ENCODE results near the gene PIEZO1. TPM values are rescaled to one million over a fixed set of nuclear protein-coding genes. Genes with fewer than 3 reads are reported as not detected.

PIEZO1 gene
- total and polyA plus RNA-seq, 10 donors: 145 to 385 (median 201) TPM

- Histone ChIP-seq H3K4me3 (no peak overlapping the region), H3K4me1 (no peaks in the 10 kb centered on the region), H3K27ac (no peak overlapping the region), H3K27me3 (replicated peaks in 1 of 7) (no peaks in the 10 kb centered on the region), H3K36me3 (peaks cover 0 to 83% (median 34%) of the 10 kb centered on the region in 6 donors), H3K9me3 (no peaks in the 10 kb centered on the region)
- no peak for DNase-seq
- intact Hi-C loops (cut with DNase I; ENCODE audit: low total_unique reads): no loop called here
- 86 to 94% (median 92%) methylated on average over 8 to 14 of the region's 14 CpGs for WGBS, 5 donors
- TF ChIP-seq POLR2A (IDR thresholded peaks at IDR 0.05) (no peak), POLR2AphosphoS5 (IDR thresholded peaks at IDR 0.05) (no peak), CTCF (IDR thresholded peaks at IDR 0.05 in 8 of 11, conservative IDR thresholded peaks at IDR 0.05 in 3 of 11) (no peak)
These were observed 45.8 kb upstream of the PIEZO1 start for GRCh38 chr16:88830783-88831182.

GRCh38 chr16:88830258-88830657 is 45.2 kb upstream of the PIEZO1 start:
- DNase-seq: no peak
- H3K27me3 ChIP-seq (replicated peaks in 1 of 7): no peaks in the 10 kb centered on the region
- no peak overlapping the region for H3K4me3 ChIP-seq
- TF ChIP-seq POLR2AphosphoS5 (IDR thresholded peaks at IDR 0.05): no peak
- 77 to 88% (median 82%) methylated on average over 11 of the region's 11 CpGs for WGBS, 5 donors
- intact Hi-C loops (cut with DNase I; ENCODE audit: low total_unique reads): no loop called here
- no peaks in the 10 kb centered on the region for H3K4me1 ChIP-seq
- H3K27ac ChIP-seq: no peak overlapping the region
- no peaks in the 10 kb centered on the region for H3K9me3 ChIP-seq
- peaks cover 0 to 83% (median 32%) of the 10 kb centered on the region in 6 donors for H3K36me3 ChIP-seq

- TF ChIP-seq POLR2A (IDR thresholded peaks at IDR 0.05) (no peak), CTCF (IDR thresholded peaks at IDR 0.05 in 8 of 11, conservative IDR thresholded peaks at IDR 0.05 in 3 of 11) (no peak), POLR2AphosphoS5 (IDR thresholded peaks at IDR 0.05) (no peak)
- no peaks in the 10 kb centered on the region for H3K9me3 ChIP-seq
- DNase-seq: no peak
- H3K27me3 ChIP-seq (replicated peaks in 1 of 7): no peaks in the 10 kb centered on the region
- 85 to 95% (median 91%) methylated on average over 17 to 24 of the region's 24 CpGs for WGBS, 5 donors
- no peak overlapping the region for H3K4me3 ChIP-seq
- H3K4me1 ChIP-seq: no peaks in the 10 kb centered on the region
- intact Hi-C loops (cut with DNase I; ENCODE audit: low total_unique reads): no loop called here
- no peak overlapping the region for H3K27ac ChIP-seq
- H3K36me3 ChIP-seq: peaks cover 0 to 83% (median 28%) of the 10 kb centered on the region in 6 donors
These were observed 43.7 kb upstream of the PIEZO1 start for GRCh38 chr16:88828711-88829110.

GRCh38 chr16:88827727-88828126 is 42.7 kb upstream of the PIEZO1 start:
- intact Hi-C loops (cut with DNase I; ENCODE audit: low total_unique reads): no loop called here
- H3K4me1 ChIP-seq: no peaks in the 10 kb centered on the region
- peaks cover 0 to 89% (median 32%) of the 10 kb centered on the region in 6 donors for H3K36me3 ChIP-seq
- TF ChIP-seq CTCF (IDR thresholded peaks at IDR 0.05 in 8 of 11, conservative IDR thresholded peaks at IDR 0.05 in 3 of 11): no peak
- no peak for TF ChIP-seq POLR2A (IDR thresholded peaks at IDR 0.05)
- peak in 1 of 3 donors; percentile 48 for TF ChIP-seq POLR2AphosphoS5 (IDR thresholded peaks at IDR 0.05)
- no peak for DNase-seq
- WGBS, 5 donors: 92 to 96% (median 93%) methylated on average over 8 to 21 of the region's 21 CpGs
- H3K27ac ChIP-seq: no peak overlapping the region
- no peaks in the 10 kb centered on the region for H3K9me3 ChIP-seq
- no peaks in the 10 kb centered on the region for H3K27me3 ChIP-seq (replicated peaks in 1 of 7)
- H3K4me3 ChIP-seq: no peak overlapping the region
